Measurements from ENCODE around the gene APC2.

APC2 gene

DNA sequence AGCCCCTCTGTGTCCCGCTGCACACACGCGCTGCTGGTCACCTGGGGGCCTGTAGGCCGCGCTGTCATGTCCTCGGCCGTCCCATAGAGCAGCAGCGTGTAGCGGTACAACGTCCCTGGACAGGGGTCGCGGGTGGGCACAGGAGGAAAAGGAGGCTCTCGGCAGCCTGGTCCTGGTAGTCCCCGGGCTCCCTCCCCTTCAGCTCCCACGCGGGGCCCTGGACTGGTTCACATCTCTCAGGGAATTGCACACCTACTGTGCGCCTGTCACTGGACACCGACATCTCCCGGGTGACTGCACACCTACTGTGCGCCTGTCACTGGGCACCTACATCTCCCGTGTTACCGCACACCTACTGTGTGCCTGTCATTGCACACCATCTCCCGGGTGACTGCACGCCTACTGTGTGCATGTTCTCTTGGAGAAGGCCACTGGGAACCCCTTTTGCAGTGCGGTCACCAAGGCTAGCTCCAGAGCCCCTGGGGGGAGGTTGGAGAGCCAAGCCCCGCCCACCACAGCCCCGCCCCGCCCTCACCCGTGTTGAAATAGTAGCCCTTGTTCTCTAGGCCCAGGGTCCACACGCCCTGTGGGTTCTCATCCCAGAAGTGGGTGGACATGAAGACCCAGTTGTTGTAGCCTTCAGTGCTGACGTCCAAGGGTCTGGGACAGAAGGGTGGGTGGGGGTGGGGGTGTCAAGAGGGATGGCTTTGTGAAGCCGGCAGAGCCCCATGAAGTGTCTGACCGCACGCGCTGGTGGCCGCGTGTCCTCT, 32.6 kb downstream of the APC2 start:
- DNase-seq: no peak

DNA sequence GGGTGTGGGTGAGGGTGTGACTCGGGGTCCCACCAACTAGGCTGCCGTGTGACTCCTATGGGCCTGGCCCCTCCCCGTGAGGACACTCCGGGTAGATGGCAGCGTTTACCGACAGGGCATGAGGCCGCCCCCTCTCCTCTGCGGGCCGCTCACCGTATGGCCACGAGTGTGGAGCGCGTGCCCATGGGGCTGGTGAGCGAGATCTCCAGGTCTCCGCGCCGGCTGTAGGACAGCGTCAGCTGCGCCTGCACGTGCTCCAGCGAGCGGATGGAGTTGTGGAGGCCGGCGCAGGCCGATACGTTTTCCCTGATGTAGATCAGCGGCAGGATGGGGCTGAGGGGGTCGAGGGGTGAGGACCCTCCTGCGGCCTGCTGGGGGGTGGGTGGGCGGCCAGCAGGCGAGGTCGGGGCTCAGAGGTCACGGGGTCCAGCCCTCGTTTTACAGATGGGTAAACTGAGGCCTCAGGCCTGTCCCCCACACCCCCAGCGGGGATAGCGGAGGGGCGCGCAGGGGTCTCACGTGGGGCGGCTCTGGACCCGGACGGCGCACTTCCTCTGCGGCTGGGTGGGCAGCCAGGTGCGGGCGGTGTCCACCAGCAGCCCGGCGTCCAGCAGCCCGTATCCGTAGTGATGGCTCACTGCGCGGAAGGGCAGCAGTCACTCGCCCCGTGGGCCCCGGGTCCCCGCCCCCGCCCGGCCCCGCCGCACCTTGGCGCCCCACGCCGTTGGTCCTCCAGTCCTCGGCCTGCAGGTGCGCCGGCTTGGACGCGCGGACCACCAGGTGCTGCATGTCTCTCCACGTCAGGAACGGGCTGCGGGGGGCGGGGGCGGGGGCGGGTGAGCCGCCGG, 33.4 kb downstream of the APC2 start:
- DNase-seq: no peak

DNA sequence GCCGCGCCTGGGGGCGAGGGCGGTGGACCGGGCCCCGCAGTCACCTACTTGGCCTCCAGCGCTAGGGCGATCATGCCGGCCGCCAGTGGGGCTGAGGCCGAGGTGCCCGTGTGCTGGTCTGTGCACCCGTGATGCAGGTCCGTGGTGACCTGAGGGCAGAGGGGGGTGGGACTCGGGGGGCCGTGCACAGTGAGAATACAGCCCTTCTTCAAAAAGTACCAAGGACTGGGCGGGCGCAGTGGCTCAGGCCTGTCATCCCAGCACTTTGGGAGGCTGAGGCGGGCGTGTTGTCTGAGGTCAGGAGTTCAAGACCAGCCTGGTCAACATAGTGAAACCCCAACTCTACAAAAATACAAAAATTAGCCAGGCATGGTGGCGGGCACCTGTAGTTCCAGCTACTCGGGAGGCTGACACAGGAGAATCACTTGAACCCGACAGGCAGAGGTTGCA, 34.1 kb downstream of the APC2 start:
- no peak for DNase-seq

DNA sequence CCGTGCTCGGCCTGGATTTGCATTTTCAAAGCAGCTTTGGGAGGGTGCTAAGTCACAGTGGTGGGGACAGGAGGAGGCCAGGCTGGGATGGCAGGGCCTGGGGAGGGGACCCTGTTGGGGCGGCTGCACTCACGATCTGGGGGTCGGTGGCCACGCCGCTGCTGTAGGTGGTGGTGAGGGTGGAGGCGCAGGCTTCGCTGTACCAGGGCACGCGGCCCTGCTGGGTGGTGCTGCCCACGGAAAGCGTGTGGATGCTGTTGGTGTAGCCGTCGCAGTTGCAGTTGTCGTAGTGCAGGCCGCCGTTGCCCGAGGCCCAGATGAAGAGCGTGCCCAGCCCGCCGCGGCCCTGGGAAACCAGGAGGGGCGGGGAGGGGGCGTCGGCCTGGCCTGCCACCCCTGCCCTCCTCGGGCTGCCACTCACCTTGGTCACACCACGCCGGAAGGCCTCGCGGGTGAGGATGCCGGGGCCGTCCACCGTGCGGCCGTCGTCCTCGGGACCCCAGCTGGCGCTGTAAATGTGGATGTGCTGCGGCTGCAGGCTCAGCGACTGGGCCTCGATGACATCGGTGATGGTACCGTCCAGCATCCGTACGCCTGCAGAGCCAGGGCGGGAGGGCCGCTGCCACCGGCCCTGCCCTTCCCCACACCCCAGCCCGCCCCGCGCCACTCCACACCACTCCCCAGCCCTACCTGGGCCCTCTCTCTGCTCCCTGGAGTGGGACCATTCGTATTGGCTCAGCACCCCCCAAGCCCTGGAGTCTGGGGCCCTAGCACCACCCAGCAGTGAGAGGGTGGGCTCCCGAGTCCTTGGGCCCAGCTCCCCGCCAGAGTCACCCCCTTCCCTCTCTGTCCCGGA, 37.0 kb downstream of the APC2 start:
- DNase-seq: no peak

DNA sequence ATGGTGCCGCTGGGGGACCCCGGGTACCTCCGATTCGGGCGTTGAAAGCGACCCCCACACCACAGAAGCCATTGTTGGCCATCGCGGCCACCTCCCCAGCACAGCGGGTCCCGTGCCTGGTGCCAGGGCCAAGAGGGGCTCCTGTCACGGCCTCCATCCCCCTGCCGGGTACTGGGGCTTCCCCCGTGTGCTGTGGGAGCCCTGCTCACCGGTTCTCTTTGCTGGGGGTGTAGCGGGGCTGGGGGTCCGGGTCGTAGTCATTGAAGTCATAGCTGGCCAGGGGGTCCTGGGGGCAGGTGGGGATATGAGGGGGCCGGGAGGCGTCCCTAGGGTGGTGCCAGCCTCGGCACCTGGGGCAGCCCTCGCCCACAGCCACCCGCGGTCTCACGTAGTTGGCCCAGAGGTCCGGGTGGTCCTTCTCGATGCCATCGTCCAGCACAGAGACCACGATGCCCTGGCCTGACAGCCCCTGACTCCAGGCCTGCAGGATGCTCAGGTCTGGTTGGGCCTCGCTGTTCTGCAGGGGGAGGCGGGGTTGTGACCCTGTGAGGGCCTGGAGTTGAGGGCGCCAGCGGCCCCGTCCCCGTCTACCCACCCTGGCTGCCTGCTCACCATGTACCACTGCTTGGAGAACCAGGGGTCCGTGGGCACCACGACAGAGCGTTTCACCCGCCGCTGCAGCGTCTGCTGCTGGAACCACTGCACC, 37.8 kb downstream of the APC2 start:
- DNase-seq: no peak

DNA sequence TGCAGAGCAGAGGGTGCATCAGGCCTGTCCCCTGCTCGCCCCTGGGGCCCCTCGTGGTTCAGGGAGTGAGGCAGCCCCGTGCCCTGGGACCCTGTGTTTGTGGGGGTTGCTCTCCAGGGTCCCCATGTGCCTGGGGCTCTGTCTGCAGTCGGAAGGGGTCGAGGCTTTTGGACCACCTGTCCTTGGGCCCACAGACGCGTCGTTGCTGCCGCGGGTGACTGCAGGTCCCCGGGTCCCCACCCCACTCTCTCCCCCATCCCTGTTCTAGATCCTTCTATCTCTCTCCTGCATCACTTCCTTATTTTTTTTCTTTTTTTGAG, 38.3 kb downstream of the APC2 start:
- no peak for DNase-seq

DNA sequence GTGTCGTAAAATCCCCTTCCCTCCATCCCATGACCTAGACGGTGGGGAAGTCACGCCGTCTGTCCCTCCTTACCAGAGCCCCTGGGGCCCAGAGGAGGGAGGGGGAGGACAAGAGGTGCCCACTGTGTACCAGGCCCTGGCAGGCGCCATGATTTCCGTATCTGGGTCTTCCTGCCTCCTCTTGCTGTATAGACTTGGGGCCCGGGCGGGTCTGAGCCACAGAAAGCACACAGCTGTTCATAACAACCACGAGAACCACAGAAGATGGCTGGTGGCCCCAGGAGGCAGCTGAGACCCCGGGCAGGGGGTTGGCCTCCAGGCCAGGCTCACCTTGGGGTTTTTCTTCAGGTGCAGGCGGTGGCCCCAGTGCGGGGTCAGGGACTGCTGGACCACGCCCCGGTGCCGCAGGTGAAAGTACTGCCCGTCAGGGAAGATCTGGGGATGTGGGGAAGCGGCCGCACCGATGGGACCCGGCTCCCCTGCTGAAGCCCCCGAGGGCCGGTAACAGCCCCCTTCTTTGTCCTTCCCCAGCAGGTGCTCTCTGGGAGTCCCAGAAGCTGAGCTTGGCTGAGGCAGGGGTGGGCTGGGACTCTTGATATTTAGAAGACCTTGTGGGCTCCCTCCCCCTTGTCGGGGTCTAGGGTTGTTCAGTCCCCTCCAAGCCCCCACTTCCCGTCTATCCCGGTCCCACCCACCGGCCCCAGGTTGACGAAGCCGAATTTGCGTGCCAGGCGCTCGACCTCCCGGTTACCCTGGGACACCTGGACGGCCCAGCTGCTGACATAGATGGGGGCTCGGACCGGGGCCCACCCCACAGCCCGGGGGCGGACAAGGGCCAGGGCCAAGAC, 39.8 kb downstream of the APC2 start:
- no peak for DNase-seq

DNA sequence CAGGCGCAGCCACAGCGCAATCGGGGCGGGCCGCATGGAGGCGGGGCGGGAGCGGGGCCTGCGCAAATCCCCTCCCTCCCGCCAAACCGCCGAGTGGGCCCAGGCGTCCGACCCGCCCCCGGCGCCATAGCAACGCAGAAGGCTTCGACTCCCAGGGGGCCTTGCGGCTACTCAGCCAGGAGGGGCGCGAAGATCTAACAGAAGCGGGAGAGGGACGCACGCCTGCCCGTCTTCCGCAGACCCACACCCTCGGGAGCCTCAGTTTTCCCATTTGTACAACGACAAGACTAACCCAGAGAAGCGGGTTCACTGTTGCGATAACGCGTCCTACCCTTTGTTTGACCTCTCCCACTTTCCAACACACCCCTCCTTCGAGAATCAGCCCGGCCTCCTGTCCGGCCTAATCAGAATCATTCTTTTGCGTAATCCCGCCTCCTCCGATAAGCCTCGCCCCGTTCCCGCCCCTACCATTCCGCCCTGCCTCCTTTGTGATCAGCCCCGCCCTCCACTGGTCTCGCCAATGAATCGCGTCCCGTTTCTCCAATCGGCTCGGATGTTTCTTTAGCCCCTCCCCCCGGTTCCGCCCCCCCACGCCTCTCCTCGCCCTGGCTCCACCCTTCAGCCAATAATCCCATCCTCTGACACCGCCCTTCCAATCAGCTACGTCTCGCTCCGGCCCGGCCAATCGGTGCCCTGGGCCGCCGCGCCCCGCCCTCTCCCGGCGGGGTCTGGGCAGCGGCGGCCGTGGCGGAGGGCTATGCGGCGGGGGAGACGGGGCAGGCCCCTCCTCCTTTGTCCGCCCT, 40.6 kb downstream of the APC2 start, which contains the start of gene PCSK4:
PCSK4 (minus strand) TSS at position 40 of the 803 bp plus-strand sequence; CDS start at position 36, 4 bp downstream.
- peak; percentile 98 for DNase-seq

DNA sequence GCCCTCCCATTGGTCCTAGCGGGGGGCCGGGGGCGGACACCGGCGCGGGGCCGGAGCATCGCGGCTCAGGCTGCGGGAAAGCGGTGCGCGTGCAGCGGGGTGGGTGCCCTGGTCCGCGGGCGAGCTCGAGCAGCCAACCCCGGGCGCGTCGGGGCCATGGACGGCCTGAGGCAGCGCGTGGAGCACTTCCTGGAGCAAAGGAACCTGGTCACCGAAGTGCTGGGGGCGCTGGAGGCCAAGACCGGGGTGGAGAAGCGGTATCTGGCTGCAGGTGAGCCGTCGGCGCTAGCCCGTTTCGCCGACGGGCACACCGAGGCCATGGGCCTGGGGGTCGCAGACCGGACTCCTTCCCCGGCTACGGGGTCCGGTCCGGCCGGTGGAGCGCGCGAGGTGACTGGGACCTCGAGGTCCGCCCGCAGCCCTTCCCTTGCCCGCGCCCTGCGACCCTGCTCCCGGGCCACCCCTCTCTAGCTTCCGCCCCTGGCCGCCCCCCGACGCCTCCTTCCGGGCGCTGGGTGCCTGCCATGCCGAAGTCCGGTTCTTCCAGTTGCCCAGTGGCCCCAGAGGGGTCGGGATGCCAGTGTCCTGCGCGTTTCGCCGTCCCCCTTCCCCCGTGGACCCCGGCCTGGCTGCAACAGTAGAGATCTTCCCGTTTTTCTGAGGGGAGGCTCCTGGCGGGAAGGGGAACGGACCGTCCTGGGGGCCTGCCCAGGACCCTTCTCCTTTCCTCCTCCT, 41.4 kb downstream of the APC2 start, which contains the start of gene REEP6:
REEP6 (plus strand) TSS at position 68 of the 735 bp plus-strand sequence; CDS start at position 157, 89 bp downstream.
- no peak for DNase-seq

DNA sequence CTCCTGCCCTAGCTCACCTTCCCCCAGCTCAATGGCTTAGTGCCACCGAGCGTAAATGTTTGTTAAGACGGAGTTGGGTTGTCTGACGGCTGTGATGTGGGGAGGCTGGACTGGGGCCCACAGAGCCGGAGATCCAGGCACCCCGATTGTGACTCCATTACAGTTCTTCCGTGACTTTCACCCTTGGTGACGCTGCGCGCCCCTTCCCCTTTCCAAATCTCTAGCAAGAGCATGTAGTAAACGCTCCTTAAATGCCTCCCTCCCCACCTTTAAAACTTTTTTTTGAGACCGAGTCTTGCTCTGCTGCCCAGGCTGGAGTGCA, 41.9 kb downstream of the APC2 start:
- no peak for DNase-seq

DNA sequence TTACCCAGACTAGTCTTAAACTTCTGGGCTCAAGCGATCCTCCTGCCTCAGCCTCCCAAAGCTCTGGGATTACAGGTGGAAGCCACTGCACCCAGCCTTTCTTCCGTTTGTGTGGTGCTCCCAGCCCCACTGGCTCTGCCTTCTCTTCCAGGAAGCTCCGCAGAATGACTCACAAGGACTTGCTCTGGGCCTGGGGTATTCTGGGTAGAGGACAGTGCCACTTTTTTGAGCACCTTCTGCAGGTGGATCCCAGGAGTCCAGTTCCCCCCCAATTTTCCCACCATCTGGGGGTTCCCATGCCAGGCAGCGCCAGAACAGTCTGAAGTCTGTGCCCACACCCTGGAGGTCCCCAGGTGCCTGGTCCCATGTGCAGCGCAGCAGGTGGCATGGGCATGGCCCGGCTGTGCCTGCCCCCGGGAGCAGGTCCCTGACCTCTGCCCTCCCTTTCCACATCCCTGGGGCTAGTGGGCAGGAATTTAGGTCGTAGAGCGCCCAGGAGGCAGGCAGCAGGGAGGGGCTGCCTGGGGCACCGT, 42.6 kb downstream of the APC2 start:
- no peak for DNase-seq

DNA sequence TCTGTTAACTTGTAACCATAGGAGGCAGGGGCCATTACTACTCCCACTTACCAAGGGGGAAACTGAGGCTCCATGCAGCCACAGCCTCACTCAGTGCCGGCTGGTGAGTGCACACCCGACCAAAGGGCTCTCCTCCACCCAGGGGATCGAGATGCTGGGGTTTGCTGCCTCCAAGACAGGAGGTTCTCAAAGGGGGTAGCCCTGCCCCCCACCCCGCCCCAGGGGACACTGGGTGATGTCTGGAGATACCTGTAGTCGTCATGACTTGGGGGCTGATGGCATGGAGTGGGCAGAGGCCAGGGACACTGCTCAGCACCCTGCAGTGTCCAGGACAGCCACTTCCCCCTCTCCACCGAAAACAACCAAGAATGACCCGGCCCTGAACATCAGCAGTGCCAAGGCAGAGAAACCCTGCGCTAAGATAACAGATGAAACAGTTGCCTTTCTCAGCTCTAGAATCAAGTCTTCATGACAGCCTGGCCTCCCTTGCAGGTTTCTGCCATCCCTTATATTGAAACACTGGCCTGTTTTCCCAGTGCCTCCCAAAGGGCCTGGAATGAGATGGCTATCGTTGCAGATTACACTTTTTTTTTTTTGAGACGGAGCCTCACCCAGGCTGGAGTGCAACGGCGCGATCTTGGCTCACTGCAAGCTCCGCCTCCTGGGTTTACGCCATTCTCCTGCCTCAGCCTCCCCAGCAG, 44.3 kb downstream of the APC2 start:
- DNase-seq: no peak

DNA sequence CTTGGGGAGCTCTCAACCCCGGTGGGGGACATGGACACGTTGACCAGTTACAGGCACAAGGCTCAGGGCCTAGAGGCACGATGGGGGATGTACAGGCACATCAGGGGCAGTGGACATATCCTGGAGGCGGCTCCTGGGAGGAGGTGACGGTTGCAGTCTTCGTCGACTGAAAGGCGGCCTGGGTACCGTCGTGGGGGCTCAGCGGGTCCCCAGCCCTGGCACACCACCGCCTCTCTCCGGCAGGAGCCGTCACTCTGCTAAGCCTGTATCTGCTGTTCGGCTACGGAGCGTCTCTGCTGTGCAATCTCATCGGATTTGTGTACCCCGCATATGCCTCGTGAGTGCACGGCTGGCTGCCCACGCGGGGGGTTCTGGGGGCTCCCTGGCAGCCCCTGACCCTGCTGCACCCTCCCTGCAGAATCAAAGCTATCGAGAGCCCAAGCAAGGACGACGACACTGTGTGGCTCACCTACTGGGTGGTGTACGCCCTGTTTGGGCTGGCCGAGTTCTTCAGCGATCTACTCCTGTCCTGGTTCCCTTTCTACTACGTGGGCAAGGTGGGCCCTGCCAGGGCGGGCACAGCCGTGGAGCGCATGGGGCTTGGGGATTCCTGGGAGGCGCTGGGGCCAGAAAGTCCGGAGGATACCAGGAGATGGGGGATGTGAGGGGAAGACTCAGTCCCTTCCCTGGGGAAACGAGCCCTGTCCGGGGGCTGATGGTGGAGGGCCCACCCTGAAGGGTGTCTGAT, 45.3 kb downstream of the APC2 start:
- no peak for DNase-seq

DNA sequence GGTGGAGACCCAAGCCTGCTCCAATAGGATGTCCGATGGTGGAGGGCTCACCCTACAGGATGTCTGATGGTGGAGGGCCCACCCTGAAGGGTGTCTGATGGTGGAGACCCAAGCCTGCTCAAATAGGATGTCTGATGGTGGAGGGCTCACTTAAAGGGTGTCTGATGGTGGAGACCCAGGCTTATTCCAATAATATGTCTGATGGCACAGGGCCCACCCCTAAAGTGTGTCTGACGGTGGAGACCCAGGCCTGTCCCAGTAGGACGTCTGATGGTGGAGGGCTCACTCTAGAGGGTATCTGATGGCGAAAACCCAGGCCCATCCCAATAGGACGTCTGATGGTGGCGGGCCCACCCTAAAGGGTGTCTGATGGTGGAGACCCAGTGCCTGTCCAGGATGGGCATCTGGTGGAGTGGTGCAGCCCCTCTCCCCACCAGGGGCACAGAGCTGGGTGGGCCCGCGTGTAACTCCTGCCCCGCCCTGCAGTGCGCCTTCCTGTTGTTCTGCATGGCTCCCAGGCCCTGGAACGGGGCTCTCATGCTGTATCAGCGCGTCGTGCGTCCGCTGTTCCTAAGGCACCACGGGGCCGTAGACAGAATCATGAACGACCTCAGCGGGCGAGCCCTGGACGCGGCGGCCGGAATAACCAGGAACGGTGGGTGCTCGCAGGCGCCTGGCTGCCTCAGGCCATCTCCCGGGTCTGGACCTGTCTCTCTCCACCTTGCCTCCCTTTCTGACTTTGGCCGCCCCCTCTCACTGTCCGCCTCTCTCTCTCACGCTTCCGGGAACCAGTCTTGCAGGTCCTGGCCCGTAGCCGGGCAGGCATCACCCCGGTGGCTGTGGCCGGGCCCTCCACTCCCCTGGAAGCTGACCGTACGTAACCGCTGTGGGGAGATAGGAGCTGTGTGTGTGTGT, 46.1 kb downstream of the APC2 start:
- DNase-seq: no peak

DNA sequence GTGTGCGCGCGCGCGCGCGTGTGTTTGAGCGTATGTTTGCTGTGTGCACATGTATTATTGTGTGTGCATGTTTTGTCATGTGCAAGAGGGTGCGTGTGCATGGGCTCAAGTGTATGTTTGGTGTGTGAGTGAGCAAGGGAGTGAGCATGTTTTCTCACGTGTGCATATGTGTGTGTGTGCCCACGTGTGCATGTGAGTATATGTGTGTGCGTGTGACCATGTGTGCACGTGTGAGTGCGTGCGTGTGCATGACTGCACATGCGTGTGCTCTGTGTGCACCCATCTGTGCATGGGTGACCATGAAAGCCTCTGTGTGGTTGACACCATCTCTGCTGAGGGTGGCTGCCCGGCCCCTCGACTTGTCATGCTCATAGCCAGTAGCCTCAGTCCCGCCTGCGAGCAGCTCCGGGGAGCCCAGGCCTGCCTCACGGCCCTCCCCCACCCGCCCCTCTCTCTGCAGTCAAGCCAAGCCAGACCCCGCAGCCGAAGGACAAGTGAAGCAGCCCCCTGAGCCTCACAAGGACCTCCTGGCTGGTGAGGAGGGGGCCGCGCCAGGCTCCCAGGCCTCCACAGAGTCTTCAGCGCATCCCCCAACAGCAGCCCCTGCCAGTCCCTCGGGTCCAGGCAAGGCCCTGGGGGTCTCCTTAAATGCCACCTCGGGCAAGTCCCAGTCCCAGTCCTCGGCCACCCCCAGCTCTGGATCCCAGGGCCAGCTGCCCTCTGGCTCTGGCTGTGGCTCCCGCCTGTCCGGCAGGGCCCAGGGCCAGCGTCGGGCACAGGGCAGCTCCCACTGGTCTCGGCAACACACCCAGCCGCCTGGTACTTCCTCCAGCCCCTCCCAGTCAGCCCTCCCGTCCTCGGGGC, 47.0 kb downstream of the APC2 start:
- no peak for DNase-seq

DNA sequence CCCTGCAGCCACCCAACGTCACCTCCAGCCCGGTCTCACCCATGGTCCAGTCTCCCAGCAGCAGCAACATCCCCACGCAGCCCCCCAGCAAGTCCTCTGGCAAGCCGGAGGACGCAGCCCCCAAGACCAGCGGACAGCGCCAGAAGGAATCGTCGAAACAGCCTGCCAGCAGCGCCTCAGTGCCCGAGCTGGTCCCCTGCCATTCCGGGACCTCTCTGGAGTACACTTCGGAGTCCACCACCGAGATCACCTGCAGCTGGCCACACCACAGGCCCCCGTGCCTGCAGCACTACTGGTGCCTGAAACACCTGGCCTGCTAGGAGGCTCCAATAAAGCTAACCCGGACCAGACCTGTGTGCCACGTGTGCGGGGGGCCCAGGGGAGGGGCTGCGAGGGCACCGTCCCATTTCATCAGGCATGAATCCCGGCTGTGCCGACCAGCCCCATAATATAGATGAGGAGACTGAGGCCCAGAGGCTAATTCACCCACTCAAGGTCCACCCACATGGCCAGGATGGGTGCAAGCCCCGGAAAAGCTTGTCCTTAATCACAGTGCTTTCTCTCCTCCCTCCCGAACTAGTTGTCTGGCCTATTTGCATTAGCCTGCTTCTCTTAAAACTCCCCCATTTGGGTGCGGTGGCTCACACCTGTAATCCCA, 47.8 kb downstream of the APC2 start:
- DNase-seq: no peak

Measured in hematopoietic multipotent progenitor cell treated with erythropoietin and hydrocortisone succinate and interleukin-3 and kit ligand, for 8 days (in vitro differentiated cells).